IMR-90 (cell line): Measurements from ENCODE around the gene SCLY. TPM values are rescaled to one million over a fixed set of nuclear protein-coding genes. Genes with fewer than 3 reads are reported as not detected.

Experiments used
- ATAC-seq: fragments of 200-7000 bp; cut with Tn5 transposase; 2 replicates; pipeline ENCODE4 v1.9.1; 2020; ENCODE audit warnings: low read depth, mild to moderate bottlenecking, moderate library complexity
- BruUV-seq: library from RNA; stranded (reverse); fragments of 400-500 nt; replicated peaks from 2 replicates; lab custom pipeline; 2021; lab: Mats Ljungman, UMichigan
- CTCF ChIA-PET: fragments of 300-600 bp; formaldehyde crosslinking; extraction: SDS; loops from one replicate; lab custom pipeline; 2021; ENCODE audit warnings: antibody characterized with exemption; lab: Yijun Ruan, JAX
- POLR2A ChIA-PET: fragments of 300-600 bp; sonication (Branson Sonifier 250); formaldehyde crosslinking; loops from one replicate; lab custom pipeline; 2022; ENCODE audit warnings: antibody characterized with exemption; ENCODE audit not compliant: unreplicated experiment; lab: Charles Lee
- DNase-seq: peaks from one replicate; pipeline ENCODE4 v3.0.0; 2013
- H2AFZ ChIP-seq: replicated peaks from 2 replicates; pipeline ENCODE3; 2013; ENCODE audit warnings: low read length, mild to moderate bottlenecking; ENCODE audit not compliant: poor library complexity
- H2AK5ac ChIP-seq: 2 replicates; pipeline ENCODE4 v1.6.1; 2013; ENCODE audit warnings: low read depth, low read length, inconsistent platforms
- H2AK9ac ChIP-seq: replicated peaks from 2 replicates; pipeline ENCODE3; 2013; ENCODE audit warnings: mild to moderate bottlenecking, low read depth, low read length, moderate library complexity; ENCODE audit not compliant: poor library complexity
- H2BK120ac ChIP-seq: 2 replicates; pipeline ENCODE4 v1.6.1; 2013; ENCODE audit warnings: low read depth, low read length, inconsistent platforms
- H2BK15ac ChIP-seq: 3 replicates; pipeline ENCODE4 v1.6.1; 2013; ENCODE audit warnings: low read depth, low read length, inconsistent platforms
- H2BK20ac ChIP-seq: 2 replicates; pipeline ENCODE4 v1.6.1; 2013; ENCODE audit warnings: low read depth, mild to moderate bottlenecking, inconsistent platforms, low read length, moderate library complexity
- H2BK5ac ChIP-seq: 2 replicates; pipeline ENCODE4 v1.6.1; 2013; ENCODE audit warnings: mild to moderate bottlenecking, low read depth, low read length, inconsistent platforms; ENCODE audit not compliant: poor library complexity, severe bottlenecking
- H3K14ac ChIP-seq: replicated peaks from 2 replicates; pipeline ENCODE4 v1.6.1; 2013; ENCODE audit warnings: low read depth, low read length, inconsistent platforms
- H3K18ac ChIP-seq: 2 replicates; pipeline ENCODE4 v1.6.1; 2013; ENCODE audit warnings: low read depth, low read length, control low read depth
- H3K23ac ChIP-seq: 2 replicates; pipeline ENCODE4 v1.6.1; 2013; ENCODE audit warnings: low read depth, low read length, inconsistent platforms
- H3K27ac ChIP-seq: 2 replicates; pipeline ENCODE4 v1.5.1; 2013; ENCODE audit warnings: mild to moderate bottlenecking, control low read depth, low read length; ENCODE audit not compliant: insufficient read depth
- H3K27me3 ChIP-seq: 2 replicates; pipeline ENCODE4 v1.6.1; 2013; ENCODE audit warnings: low read length; ENCODE audit not compliant: control insufficient read depth, insufficient read depth
- H3K36me3 ChIP-seq: 2 replicates; pipeline ENCODE4 v1.6.1; 2013; ENCODE audit warnings: low read length, mixed read lengths; ENCODE audit not compliant: control insufficient read depth, insufficient read depth
- H3K4ac ChIP-seq: 2 replicates; pipeline ENCODE4 v1.6.1; 2013; ENCODE audit warnings: low read depth, low read length, inconsistent platforms
- H3K4me1 ChIP-seq: 2 replicates; pipeline ENCODE4 v1.6.1; 2013; ENCODE audit warnings: low read length, mixed read lengths; ENCODE audit not compliant: control insufficient read depth, insufficient read depth
- H3K4me2 ChIP-seq: 2 replicates; pipeline ENCODE4 v1.6.1; 2013; ENCODE audit warnings: low read depth, mild to moderate bottlenecking, control low read depth, low read length, moderate library complexity
- H3K4me3 ChIP-seq: 2 replicates; pipeline ENCODE4 v1.5.1; 2013; ENCODE audit warnings: low read depth, mild to moderate bottlenecking, control low read depth, low read length, moderate library complexity; ENCODE audit not compliant: insufficient read depth
- H3K56ac ChIP-seq: 2 replicates; pipeline ENCODE4 v1.6.1; 2013; ENCODE audit warnings: low read length, inconsistent platforms; ENCODE audit not compliant: insufficient read depth; ENCODE audit errors: extremely low read depth
- H3K79me1 ChIP-seq, 2 experiments: 2 replicates each; pipeline ENCODE4 v1.6.1; 2013; ENCODE audit warnings: low read length in 2 of 2, inconsistent platforms in 1 of 2, low read depth in 1 of 2
- H3K9ac ChIP-seq: 2 replicates; pipeline ENCODE4 v1.6.1; 2013; ENCODE audit warnings: low read depth, low read length, control low read depth
- H3K9me1 ChIP-seq: 2 replicates; pipeline ENCODE4 v1.6.1; 2013; ENCODE audit warnings: low read length, inconsistent platforms; ENCODE audit not compliant: insufficient read depth
- H3K9me3 ChIP-seq: 2 replicates; pipeline ENCODE4 v1.6.1; 2013; ENCODE audit warnings: low read length; ENCODE audit not compliant: control insufficient read depth, insufficient read depth
- H4K20me1 ChIP-seq: 2 replicates; pipeline ENCODE4 v1.6.1; 2013; ENCODE audit warnings: low read length, inconsistent platforms; ENCODE audit not compliant: insufficient read depth
- H4K5ac ChIP-seq: 2 replicates; pipeline ENCODE4 v1.6.1; 2013; ENCODE audit warnings: mild to moderate bottlenecking, low read depth, low read length, control low read depth
- H4K8ac ChIP-seq, 2 experiments: 2 replicates each; pipeline ENCODE4 v1.6.1; 2013; ENCODE audit warnings: low read depth in 2 of 2, low read length in 2 of 2, control low read depth in 1 of 2, inconsistent platforms in 1 of 2
- H4K91ac ChIP-seq: 2 replicates; pipeline ENCODE4 v1.6.1; 2013; ENCODE audit warnings: low read depth, low read length, inconsistent platforms; ENCODE audit not compliant: insufficient read depth
- BHLHE40 ChIP-seq: fragments of 150-350 bp; IDR thresholded peaks from 2 replicates; pipeline ENCODE4 v1.6.1; 2016; ENCODE audit warnings: mild to moderate bottlenecking, low read depth, low read length
- WGBS, 2 experiments: methylation state at CpG; one replicate each; pipeline versions ENCODE4 v1.1.5 to v1.1.7; 2013; ENCODE audit warnings: missing lambda C conversion rate in 2 of 2; ENCODE audit not compliant: insufficient read length in 1 of 2; ENCODE audit errors: extremely low coverage in 2 of 2; 5-methylcytosine and 5-hydroxymethylcytosine counted together
- dilution Hi-C: fragments of 300-500 bp; cut with HindIII; formaldehyde crosslinking; loops from one replicate; pipeline ENCODE4 v1.14.3; 2018; ENCODE audit warnings: low sequenced_read_pairs; ENCODE audit not compliant: unreplicated experiment
- in situ Hi-C: fragments of 300-500 bp; cut with MboI; formaldehyde crosslinking; loops from 3 replicates; pipeline ENCODE4 v1.14.3; 2019; ENCODE audit warnings: low sequenced_read_pairs, inconsistent platforms, mixed read lengths
- intact Hi-C: fragments of 100-400 bp; cut with micrococcal nuclease; formaldehyde crosslinking; loops from 2 replicates; pipeline ENCODE4 v1.10.0; 2022
- polyA plus RNA-seq, 3 experiments: library from polyadenylated mRNA; depleted of rRNA; stranded (reverse); fragments of >200 nt; gene quantifications; 2 replicates each; pipeline ENCODE4 v1.2.3, GENCODE V29; 2012; ENCODE audit warnings: low replicate concordance in 1 of 3
- total RNA-seq: library from RNA; depleted of rRNA; stranded (reverse); fragments of >200 nt; gene quantifications from 2 replicates; pipeline ENCODE4 v1.2.3, GENCODE V29; 2012

Gene SCLY
- total and polyA plus RNA-seq, 2 of the 4 experiments (the other 2 are of a cell fraction): 8.6 to 10.5 TPM

- H3K36me3 ChIP-seq: peaks cover 4% of the 10 kb centered on the region; the same call in 1 of the 2 replicates
- no peak overlapping the region for H3K56ac ChIP-seq
- H2BK20ac ChIP-seq: no peak overlapping the region
- no peaks in the 10 kb centered on the region for H3K4me1 ChIP-seq
- no peak overlapping the region for H3K9ac ChIP-seq
- no peak overlapping the region for H2AK9ac ChIP-seq
- H3K27ac ChIP-seq: no peak overlapping the region
- TF ChIP-seq BHLHE40: no peak
- ATAC-seq (no peak), DNase-seq (no peak)
- no peak overlapping the region for H2BK5ac ChIP-seq
- no peaks in the 10 kb centered on the region for H3K9me1 ChIP-seq
- H3K4me2 ChIP-seq: no peak overlapping the region
- dilution Hi-C loops: no loop called here
- ChIA-PET POLR2A (no interaction called here), CTCF (no interaction called here)
- intact Hi-C loops: no loop called here
- no peak overlapping the region for H2BK120ac ChIP-seq
- no TSS peak for BruUV-seq
- no peak overlapping the region for H2BK15ac ChIP-seq
- no peaks in the 10 kb centered on the region for H3K79me1 ChIP-seq
- no peaks in the 10 kb centered on the region for H3K9me3 ChIP-seq
- no peaks in the 10 kb centered on the region for H3K27me3 ChIP-seq
- H4K20me1 ChIP-seq: no peaks in the 10 kb centered on the region
- no peak overlapping the region for H4K5ac ChIP-seq
- no peak overlapping the region for H3K14ac ChIP-seq
- H2AFZ ChIP-seq: no peak overlapping the region
- H3K4ac ChIP-seq: no peak overlapping the region
- in situ Hi-C loops: no loop called here
- no peak overlapping the region for H2AK5ac ChIP-seq
- no peak overlapping the region for H3K4me3 ChIP-seq
- no peak overlapping the region for H4K91ac ChIP-seq
- no peak overlapping the region for H3K18ac ChIP-seq
- no CpG with 5 or more reads among the region's 4 CpGs for WGBS, 2 experiments
- no peak overlapping the region for H4K8ac ChIP-seq
- H3K23ac ChIP-seq: no peak overlapping the region
Observed at GRCh38 chr2:238090887-238091286, 30.1 kb downstream of the SCLY start.
